Measurements from ENCODE around the gene BLOC1S3.

The BLOC1S3 gene

GRCh38 chr19:45166723-45167252 is 11.8 kb upstream of the BLOC1S3 start:
- Histone ChIP-seq H3K27ac (ENCODE audit: low read depth, low read length) (no peak overlapping the region), H3K9me2 (replicated peaks; ENCODE audit: insufficient read depth, low read length) (no peaks in the 10 kb centered on the region), H2AFZ (ENCODE audit: low read depth, low read length, severe bottlenecking) (no peak overlapping the region), H3K79me2 (ENCODE audit: insufficient read depth, low read length) (no peaks in the 10 kb centered on the region), H3F3A (ENCODE audit: insufficient read depth) (no peaks in the 10 kb centered on the region), H4K20me1 (ENCODE audit: low read depth, low read length) (no peaks in the 10 kb centered on the region), H3K27me3 (ENCODE audit: low read length) (no peaks in the 10 kb centered on the region), H3K9ac (ENCODE audit: low read length) (no peak overlapping the region), H3K36me3 (ENCODE audit: low read length) (no peaks in the 10 kb centered on the region), H3K4me2 (ENCODE audit: low read depth, low read length, poor library complexity, severe bottlenecking) (no peak overlapping the region), H3K4me3 (ENCODE audit: insufficient read depth, low read length, poor library complexity, severe bottlenecking) (no peak overlapping the region), H3K9me3 (ENCODE audit: insufficient read depth, low read length) (no peaks in the 10 kb centered on the region)
- TF ChIP-seq CTCF (IDR thresholded peaks at IDR 0.05; ENCODE audit: insufficient read depth, low read length, poor library complexity, severe bottlenecking) (no peak), EZH2phosphoT487 (conservative IDR thresholded peaks at IDR 0.05; ENCODE audit: low read length) (no peak)

- H3K27me3 ChIP-seq (ENCODE audit: low read length) = no peaks in the 10 kb centered on the region
- no peak overlapping the region for H3K9ac ChIP-seq (ENCODE audit: low read length)
- H3K27ac ChIP-seq (ENCODE audit: low read depth, low read length) = no peak overlapping the region
- no peaks in the 10 kb centered on the region for H4K20me1 ChIP-seq (ENCODE audit: low read depth, low read length)
- no peaks in the 10 kb centered on the region for H3K79me2 ChIP-seq (ENCODE audit: insufficient read depth, low read length)
- no peak for TF ChIP-seq CTCF (IDR thresholded peaks at IDR 0.05; ENCODE audit: insufficient read depth, low read length, poor library complexity, severe bottlenecking)
- TF ChIP-seq EZH2phosphoT487 (conservative IDR thresholded peaks at IDR 0.05; ENCODE audit: low read length) = no peak
- H3K9me3 ChIP-seq (ENCODE audit: insufficient read depth, low read length) = no peaks in the 10 kb centered on the region
- H3K4me3 ChIP-seq (ENCODE audit: insufficient read depth, low read length, poor library complexity, severe bottlenecking) = no peak overlapping the region
- H3K9me2 ChIP-seq (replicated peaks; ENCODE audit: insufficient read depth, low read length) = no peaks in the 10 kb centered on the region
- H3K4me2 ChIP-seq (ENCODE audit: low read depth, low read length, poor library complexity, severe bottlenecking) = no peak overlapping the region
- no peaks in the 10 kb centered on the region for H3F3A ChIP-seq (ENCODE audit: insufficient read depth)
- no peaks in the 10 kb centered on the region for H3K36me3 ChIP-seq (ENCODE audit: low read length)
- no peak overlapping the region for H2AFZ ChIP-seq (ENCODE audit: low read depth, low read length, severe bottlenecking)
Measured at GRCh38 chr19:45168767-45169351, 9.7 kb upstream of the BLOC1S3 start.

GRCh38 chr19:45169602-45170001 is 9.0 kb upstream of the BLOC1S3 start:
- Histone ChIP-seq H3F3A (ENCODE audit: insufficient read depth) (no peaks in the 10 kb centered on the region), H2AFZ (ENCODE audit: low read depth, low read length, severe bottlenecking) (no peak overlapping the region), H3K79me2 (ENCODE audit: insufficient read depth, low read length) (no peaks in the 10 kb centered on the region), H3K36me3 (ENCODE audit: low read length) (no peaks in the 10 kb centered on the region), H3K9me3 (ENCODE audit: insufficient read depth, low read length) (no peaks in the 10 kb centered on the region), H3K27me3 (ENCODE audit: low read length) (no peaks in the 10 kb centered on the region), H3K9me2 (replicated peaks; ENCODE audit: insufficient read depth, low read length) (no peaks in the 10 kb centered on the region), H3K9ac (ENCODE audit: low read length) (no peak overlapping the region), H3K4me3 (ENCODE audit: insufficient read depth, low read length, poor library complexity, severe bottlenecking) (no peak overlapping the region), H3K27ac (ENCODE audit: low read depth, low read length) (no peak overlapping the region), H3K4me2 (ENCODE audit: low read depth, low read length, poor library complexity, severe bottlenecking) (no peak overlapping the region), H4K20me1 (ENCODE audit: low read depth, low read length) (no peaks in the 10 kb centered on the region)
- TF ChIP-seq CTCF (IDR thresholded peaks at IDR 0.05; ENCODE audit: insufficient read depth, low read length, poor library complexity, severe bottlenecking) (no peak), EZH2phosphoT487 (conservative IDR thresholded peaks at IDR 0.05; ENCODE audit: low read length) (no peak)

Data from SU-DHL-6 (cell line).